Measurements from ENCODE around the gene FAM163B. TPM values are rescaled to one million over a fixed set of nuclear protein-coding genes. Genes with fewer than 3 reads are reported as not detected.

The FAM163B gene
- polyA plus RNA-seq, 4 donors, result 0.31 to 0.51 TPM; not detected in 2

GRCh38 chr9:133603135-133603927 lies 5.9 kb downstream of the FAM163B start:
- no peak for DNase-seq (ENCODE audit: low read depth in 4 of 4, low spot score in 2 of 4)

DNA sequence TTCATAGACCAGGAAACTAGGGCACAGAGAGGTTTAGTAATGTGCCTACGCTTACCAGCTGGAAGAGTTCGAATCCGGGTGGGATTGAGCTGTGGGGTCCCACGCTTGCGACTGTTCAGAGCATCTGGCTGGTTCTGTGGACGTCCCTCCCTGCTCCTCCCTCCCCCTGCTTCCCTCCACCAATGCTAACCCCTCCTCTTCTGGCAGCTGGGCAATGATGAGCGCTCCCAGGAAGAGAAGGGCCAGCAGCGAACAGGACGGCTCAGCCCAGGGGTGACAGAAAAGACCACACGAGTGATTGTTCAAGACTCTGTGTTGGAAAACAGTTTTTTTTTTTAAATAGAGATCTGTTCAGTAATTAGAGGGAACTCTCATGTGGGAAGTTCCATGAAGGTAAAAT lies 6.9 kb downstream of the FAM163B start:
- no peak for DNase-seq (ENCODE audit: low read depth in 4 of 4, low spot score in 2 of 4)

DNA sequence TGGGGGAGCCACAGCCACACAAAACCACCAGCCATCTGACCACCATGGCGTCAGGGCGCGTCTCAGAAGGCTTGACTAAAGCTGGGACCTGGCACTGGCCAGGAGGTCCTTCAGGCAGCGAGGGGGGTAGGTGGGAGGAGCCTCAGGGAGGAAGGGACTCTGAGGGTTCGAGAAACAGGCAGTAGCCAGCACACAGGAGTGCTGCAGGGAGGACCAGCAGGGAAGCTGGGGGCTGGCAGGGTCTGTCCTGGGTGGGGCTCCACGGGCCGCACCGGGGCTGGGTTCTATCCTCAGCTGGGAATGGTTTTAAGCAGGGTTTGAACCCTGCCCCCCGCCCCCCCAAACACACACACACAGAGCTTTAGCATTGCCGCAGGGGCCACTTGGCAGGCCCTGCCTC lies 7.4 kb downstream of the FAM163B start:
- no peak for DNase-seq (ENCODE audit: low read depth in 4 of 4, low spot score in 2 of 4)

DNA sequence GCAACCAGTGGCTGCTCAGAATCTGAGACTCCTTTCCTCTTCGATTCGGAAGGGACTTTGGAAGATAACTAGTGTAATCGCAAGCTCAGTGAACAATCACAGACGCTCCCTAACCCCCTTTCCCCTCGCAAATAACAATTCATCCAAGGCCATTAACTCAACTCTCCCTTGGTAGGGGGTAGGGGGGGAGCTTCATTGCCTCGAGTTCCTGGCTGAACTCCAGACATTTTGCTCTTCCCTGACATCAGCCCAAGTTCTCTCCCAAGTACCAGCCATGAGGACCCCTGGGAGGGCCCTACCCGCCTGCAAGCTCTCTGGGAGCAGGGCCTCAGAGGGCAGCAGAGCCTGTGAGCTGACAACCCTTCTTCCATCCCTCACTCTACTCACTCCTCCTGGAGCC lies 8.4 kb downstream of the FAM163B start:
- no peak for DNase-seq (ENCODE audit: low read depth in 4 of 4, low spot score in 2 of 4)

- no peak for DNase-seq (ENCODE audit: low read depth in 4 of 4, low spot score in 2 of 4)
Measured at GRCh38 chr9:133599470-133600173, 9.6 kb downstream of the FAM163B start.

DNA sequence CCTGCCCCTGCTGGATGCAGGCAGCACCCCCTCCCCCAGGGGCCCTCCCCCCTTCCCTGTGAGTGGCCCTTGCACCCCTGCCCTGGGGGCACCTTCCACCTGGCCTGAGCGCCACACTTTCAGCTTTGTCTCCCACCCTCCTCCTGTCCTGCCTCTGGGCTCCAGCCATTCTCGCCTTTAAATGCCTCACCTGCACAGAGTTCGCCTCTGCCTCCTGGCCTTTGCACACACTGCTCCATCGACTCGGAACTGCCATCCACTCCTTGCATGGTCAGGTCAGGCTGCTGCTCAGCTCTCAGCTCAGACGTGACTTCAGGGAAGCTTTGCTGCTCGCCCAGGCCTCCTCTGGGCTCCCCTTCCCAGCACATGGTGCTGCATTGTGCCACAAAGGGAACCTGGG lies 10.2 kb downstream of the FAM163B start:
- DNase-seq (ENCODE audit: low read depth in 4 of 4, low spot score in 2 of 4), result no peak

GRCh38 chr9:133597316-133597957 lies 11.8 kb downstream of the FAM163B start:
- no peak for DNase-seq (ENCODE audit: low read depth in 4 of 4, low spot score in 2 of 4)

DNA sequence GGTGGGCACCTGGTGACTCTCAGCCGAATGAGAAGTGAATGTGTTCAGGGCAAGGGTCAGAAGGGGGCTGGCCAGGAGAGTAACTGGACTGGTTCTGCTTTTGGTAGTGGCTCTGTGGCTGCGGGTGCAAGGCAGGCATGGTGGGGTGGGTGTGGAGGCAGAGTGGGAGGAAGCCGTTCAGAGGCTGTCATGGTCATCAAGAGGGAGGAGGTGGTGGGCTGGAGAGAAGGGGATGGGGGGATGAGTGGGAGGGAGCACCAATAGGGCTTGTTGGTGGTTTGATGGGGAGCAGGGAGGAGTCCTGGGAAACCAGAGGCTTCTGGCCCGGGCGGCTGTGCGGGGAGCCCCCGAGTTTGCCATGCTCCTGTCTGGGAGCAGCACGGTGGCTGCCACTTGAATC lies 13.3 kb downstream of the FAM163B start:
- no peak for DNase-seq (ENCODE audit: low read depth in 4 of 4, low spot score in 2 of 4)

DNA sequence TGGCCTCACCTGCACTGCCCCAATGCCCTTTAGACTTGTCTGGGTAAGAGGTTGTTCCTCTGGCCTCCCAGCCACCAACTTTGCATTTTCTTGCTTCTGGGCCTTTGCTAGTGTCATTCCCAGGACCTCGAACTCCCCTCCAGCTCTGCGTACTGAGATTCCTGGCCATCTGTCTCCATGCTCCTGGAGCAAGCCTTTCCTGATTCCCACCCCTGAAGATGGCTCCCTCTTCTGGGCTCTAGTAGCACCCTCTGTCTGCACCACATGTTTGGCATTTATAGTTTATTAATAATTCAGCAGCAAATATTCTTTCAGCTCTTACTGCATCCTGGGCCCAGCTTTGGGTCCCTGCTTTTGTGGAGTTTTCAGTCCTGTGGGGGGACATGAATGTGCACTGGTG lies 14.9 kb downstream of the FAM163B start:
- DNase-seq (ENCODE audit: low read depth in 4 of 4, low spot score in 2 of 4), result no peak

DNA sequence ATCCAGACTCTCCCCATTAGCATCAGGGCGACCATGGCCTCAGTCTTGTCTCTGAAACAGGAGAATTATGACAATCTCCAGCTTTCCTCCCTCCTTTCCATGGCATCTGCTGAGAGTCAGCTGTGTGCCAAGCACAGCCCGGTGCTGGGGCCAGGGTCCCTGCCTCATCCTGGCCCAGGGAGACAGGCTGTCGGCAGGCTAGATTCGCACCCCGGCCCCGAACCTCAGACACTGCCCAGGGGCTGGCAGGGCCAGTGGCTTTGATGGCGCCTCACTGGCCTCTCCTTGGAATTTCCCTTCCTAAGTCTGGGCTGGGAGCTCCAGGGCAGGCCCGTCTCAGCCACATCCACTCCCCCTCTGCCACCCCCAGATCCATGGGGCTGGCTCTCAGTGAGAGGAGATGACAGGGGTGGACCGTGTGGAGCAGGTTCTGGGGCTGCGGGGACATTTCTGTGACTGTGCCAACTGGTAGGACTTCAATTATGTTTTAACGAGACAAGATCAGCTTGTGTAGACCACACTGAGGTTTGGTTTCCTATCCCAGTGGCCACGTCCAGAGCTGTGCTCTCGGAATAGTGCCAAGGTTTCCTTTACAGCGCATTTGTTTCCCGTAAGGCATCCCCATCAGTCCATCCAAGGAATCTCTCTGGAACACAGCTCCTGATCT lies 15.5 kb downstream of the FAM163B start:
- DNase-seq (ENCODE audit: low read depth in 4 of 4, low spot score in 2 of 4), result no peak

- no peak for DNase-seq (ENCODE audit: low read depth in 4 of 4, low spot score in 2 of 4)
Measured at GRCh38 chr9:133592731-133593409, 16.3 kb downstream of the FAM163B start.

GRCh38 chr9:133591985-133592384 lies 17.2 kb downstream of the FAM163B start:
- DNase-seq (ENCODE audit: low read depth in 4 of 4, low spot score in 2 of 4), result no peak

GRCh38 chr9:133591116-133591910 lies 17.9 kb downstream of the FAM163B start:
- DNase-seq (ENCODE audit: low read depth in 4 of 4, low spot score in 2 of 4), result no peak

DNA sequence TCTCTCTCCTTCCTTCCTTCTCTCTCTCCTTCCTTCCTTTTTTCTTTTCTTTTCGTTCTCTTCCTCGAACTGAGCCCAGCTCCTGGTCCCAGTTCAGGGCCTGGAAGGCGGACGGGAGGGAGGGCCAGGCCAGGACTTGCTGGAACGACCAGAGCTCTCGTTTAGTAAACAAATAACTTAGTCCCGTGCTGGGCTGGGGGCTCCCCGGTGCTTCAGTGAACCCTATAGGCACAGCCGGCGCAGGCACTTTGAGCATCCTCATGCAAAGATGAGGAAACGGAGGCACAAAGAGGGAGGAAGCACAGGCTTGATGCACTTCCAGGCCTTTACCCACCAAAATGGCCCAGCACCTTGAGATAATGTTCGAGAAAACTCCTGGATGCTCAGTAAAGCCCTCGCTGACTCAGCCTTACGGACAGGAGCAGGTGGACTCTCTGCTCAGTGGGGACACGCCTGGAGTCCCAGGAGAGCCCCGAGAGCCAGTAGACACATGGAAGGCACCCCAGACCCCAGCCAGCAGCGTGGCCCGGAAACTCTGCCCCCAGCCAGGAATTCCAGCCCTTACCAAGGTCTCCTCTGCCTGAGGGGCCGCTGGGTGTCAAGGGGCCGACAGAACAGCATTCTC lies 18.8 kb downstream of the FAM163B start:
- no peak for DNase-seq (ENCODE audit: low read depth in 4 of 4, low spot score in 2 of 4)

GRCh38 chr9:133589454-133590227 lies 19.5 kb downstream of the FAM163B start:
- no peak for DNase-seq (ENCODE audit: low read depth in 4 of 4, low spot score in 2 of 4)

DNA sequence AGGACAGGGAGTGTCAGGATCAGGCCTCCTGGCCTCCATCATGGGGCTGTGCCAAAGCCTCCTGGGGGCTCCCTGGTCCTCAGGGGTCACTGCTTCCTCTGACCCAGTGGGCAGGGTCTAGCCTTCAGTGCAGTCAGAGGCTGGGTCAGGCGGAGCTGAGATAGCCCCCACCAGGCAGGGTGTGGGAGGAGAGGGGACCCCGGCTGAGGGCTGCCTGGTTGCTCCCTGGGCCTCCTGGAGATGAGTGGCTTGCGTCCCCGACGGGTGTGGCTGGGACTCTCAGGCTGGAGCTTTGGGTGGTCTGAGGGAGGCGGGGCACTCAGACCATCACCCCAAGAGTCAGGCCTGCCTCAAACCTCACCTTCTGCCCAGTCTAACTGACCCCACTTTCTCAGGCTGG lies 21.7 kb downstream of the FAM163B start:
- no peak for DNase-seq (ENCODE audit: low read depth in 4 of 4, low spot score in 2 of 4)

DNA sequence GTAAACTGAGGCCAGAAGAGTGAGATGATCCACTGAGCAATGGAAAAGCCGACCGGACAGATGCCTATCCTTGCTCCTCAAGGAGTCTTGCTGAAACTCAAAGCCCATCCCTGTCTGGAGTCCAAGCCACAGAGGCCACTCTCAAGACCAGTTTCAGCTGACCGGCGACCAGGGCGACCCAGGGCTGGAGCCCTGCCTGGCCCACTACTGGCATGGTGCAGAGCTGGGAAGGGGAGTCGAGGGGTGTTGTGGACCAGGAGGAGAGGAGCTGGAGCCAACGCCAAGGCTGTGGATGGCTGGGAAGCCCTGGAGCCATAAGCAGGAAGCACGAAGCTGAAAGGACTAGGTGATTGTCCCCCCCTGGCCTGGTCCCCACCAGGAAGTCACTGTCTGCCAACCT lies 22.1 kb downstream of the FAM163B start:
- DNase-seq (ENCODE audit: low read depth in 4 of 4, low spot score in 2 of 4), result no peak

DNA sequence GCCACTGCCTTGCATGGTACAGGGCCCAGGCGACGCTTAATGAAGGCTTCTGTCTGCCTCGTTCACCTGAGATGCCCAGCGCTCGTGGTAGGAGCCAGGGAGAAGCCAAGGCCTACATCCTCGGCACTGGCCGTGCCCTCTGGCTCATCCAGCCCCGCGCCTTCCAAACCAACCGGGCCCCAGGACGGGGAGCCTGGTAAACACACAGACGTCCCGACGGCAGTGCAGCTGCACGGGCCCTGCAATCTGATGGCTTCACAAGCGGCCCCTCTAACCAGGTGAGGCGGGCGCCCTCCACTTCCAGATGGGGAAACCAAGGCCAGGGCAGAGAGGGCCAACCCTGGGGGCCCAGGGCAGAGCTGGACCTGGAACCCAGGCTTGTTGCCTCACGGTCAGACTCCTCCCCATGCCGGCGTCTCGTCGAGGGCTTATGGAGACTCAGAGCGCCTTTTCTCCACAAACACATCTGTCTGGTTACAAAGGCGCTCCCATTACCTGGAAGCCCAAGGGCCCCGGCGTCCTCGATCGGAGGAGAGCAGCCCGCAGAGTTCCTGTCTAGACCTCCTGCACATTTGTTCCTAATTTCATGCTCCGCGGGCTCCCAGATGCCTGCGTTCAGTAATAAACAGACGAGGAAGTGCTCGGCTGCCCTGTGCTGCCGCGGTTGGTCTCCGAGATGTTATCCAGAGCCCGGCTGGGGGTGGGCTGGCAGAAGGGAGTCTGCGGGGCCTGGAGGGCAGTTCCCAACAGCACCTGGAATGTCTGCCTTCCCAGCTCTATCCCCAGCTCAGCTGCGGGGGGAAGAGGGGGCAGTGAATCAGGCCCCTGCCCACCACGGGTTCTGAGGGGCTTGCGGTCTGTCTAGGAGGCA lies 23.5 kb downstream of the FAM163B start:
- no peak for DNase-seq (ENCODE audit: low read depth in 4 of 4, low spot score in 2 of 4)

Measured in left renal cortex interstitium (tissue), 4 donors.